Caki2 (cell line): ENCODE data around the gene SYT3. TPM values are rescaled to one million over a fixed set of nuclear protein-coding genes. Genes with fewer than 3 reads are reported as not detected.
"Not testable (repeated sequence)": the region's sequence is repeated elsewhere in the genome, so short reads cannot be mapped to it uniquely, and the experiment has no call there.

Experiments used
- DNase-seq: peaks from one replicate; pipeline ENCODE4 v3.0.0-alpha.2; 2015; ENCODE audit warnings: low read depth
- in situ Hi-C: cut with HindIII; loops from 2 replicates; pipeline ENCODE4 v1.10.0; 2016; ENCODE audit warnings: low sequenced_read_pairs, low pct_unique_long_range_greater_than_20kb, mixed read lengths
- total RNA-seq: library from RNA; depleted of rRNA; stranded (reverse); fragments of >200 nt; shearing (Covaris generic); gene quantifications from 2 replicates; pipeline ENCODE4 v1.2.3, GENCODE V29; 2014; ENCODE audit warnings: low replicate concordance

SYT3 gene
- total RNA-seq, 1 experiment from 2014 or later: 0.14 TPM

GRCh38 chr19:50618379-50618778 lies 21.3 kb downstream of the SYT3 start:
- DNase-seq, in situ Hi-C loops: not testable (repeated sequence)

GRCh38 chr19:50612504-50613404 lies 26.9 kb downstream of the SYT3 start:
- in situ Hi-C loops, DNase-seq: not testable (repeated sequence)

DNA sequence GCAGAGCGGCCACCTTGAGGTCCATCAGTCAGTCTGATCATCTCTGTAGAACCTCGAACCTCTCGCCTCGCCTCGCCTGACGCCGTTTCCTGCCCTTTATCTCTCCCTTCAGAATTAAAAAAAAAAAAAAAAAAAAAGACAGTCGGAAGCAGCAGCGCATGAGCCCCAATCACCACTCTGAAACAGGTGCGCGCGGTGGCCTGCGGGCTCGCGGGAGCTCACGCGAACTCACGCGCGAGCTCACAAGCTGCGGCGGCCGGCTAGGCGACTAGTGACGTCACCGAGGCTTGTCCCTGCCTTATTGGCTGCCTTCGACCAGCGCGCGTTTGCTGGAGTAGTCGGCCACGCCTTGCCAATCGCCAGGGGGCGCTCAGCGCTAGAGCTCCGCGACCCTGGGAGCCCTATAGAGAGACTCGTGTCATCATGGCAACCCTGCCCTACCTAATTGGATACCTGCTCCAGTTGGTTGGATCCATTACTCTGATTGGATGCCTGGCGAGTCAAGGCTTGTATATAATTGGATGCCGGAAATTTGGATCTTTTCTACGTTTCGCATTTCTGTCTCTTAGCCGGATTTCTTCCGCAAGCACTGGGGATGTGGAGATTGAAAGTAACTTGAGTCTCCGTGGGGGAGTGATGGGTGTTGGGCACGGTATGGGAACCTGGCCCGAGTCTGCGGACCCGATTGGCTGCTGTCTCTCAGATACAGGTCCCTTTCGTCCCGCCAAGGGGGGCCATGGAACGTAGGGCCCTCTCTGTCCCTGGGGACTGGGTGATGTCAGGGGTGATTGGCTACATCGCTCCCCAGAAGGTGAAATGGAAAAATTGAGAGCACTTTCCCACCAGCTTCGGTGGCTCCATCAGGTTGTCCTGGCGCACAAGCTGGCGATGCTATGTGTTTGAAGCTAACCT lies 31.6 kb downstream of the SYT3 start:
- no peak for DNase-seq
- in situ Hi-C loops: no loop called here

- no peak for DNase-seq
- in situ Hi-C loops: no loop called here
Measured at GRCh38 chr19:50607388-50607787, 32.3 kb downstream of the SYT3 start.

GRCh38 chr19:50606059-50606836 lies 33.4 kb downstream of the SYT3 start:
- DNase-seq, in situ Hi-C loops: not testable (repeated sequence)

DNA sequence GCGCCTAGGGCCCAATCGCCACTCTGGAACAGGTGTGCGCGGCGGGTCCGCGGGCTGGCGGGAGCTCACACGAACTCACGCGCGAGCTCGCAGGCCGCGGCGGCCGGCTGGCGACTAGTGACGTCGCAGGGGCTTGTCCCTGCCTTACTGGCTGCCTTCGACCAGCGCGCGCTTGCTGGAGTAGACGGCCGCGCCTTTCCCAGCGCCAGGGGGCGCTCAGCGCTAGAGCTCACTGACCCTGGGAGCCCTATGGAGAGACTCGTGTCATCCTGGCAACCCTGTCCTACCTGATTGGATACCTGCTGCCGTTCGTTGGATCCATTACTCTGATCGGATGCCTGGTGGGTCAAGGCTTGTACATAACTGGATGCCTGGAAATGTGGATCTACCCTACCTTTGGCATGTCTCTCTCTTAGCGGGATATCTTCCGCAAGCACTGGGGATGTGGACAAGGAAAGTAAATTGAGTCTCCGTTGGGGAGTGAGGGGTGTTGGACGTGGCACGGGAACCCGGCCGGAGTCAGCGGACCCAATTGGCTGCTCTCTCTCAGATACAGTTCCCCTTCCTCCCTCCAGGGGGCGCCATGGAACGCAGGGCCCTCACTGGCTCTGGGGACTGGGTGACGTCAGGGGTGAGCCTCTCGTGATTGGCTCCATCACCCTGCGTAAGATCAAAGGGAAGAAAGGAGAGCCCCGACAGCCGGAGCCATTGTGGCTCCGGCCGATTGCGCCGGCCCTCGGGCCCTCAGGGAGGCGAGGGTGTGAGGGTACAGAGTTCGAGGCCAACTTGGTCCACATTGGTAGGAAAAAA lies 35.2 kb downstream of the SYT3 start:
- DNase-seq: peak; percentile 9
- in situ Hi-C loops: not testable (repeated sequence)

- no peak for DNase-seq
- in situ Hi-C loops: no loop called here
Measured at GRCh38 chr19:50602935-50603334, 36.7 kb downstream of the SYT3 start.

DNA sequence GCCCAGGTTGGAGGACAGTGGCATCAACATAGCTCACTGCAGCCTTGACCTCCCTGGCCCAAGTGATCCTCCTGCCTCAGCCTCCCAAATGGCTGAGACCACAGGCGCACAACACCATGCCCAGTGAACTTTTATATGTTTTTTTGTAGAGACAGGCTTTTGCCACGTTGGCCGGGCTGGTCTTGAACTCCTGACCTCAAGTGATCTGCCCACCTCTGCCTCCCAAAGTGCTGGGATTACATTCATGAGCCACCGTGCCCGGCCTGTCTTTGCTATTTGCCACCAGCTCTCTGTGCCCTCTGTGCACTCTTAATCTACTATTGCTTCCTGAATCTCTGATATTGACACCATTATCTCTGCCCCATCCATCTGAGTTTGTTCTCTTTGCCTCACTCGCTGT lies 37.2 kb downstream of the SYT3 start:
- DNase-seq: no peak
- in situ Hi-C loops: no loop called here

GRCh38 chr19:50602089-50602422 lies 37.6 kb downstream of the SYT3 start:
- in situ Hi-C loops: no loop called here
- DNase-seq: no peak

- in situ Hi-C loops: no loop called here
- no peak for DNase-seq
Measured at GRCh38 chr19:50601407-50602088, 38.1 kb downstream of the SYT3 start.

GRCh38 chr19:50599427-50599826 lies 40.3 kb downstream of the SYT3 start:
- in situ Hi-C loops: no loop called here

DNA sequence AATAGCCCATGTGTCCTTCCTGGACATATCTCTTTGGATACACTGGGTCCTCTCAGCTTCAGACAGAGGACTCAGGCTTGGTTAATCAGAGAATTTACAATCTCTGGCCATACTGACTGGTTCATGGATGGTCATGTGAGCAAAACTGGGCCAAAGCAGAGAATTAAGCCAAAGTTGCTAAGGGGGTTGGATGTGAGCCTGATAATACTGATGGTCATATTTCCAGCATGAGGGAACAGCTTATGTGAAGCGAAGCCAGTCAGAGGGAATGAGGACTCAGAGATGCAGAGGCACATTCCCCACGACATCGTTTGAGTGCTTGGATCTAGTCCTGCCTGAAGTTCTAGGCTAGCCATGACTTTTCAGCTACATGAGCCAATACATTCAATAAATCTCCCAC lies 49.5 kb downstream of the SYT3 start:
- DNase-seq: no peak
- in situ Hi-C loops: no loop called here

More at GRCh38 chr19:50599427-50599826, 40.3 kb downstream of the SYT3 start:
- no peak for DNase-seq

GRCh38 chr19:50581795-50582660 lies 57.7 kb downstream of the SYT3 start:
- in situ Hi-C loops, DNase-seq: not testable (repeated sequence)

DNA sequence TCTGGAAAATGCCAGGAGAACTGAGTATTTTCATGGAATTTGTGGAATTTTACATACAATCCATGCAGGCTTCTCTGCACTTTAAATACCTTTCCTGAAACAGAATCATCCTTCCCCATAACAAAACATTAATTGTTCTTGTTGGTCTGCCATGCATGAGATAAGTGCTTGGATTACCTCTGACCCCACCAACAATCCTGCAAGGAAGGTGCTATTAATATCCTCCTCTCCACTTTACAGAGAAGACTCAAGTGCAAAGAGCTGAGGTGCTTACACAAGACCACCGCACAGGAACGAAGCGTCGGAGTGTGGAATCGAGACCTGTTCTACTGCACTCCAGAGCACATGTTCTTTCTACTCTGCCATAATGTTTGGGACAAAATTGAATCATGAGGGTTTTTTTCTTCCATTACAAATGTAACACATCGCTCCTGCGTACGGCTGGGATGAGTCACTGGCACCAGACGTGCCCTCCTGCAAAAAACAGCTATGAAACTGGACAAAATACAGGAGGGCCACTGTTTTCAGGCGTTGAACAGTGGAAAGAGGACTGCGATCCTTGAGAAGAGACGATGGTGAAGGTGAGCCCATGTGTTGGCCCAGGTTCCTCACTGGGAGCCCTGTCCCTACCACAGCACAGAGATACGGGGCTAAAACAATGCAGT lies 58.6 kb downstream of the SYT3 start:
- in situ Hi-C loops: no loop called here
- DNase-seq: peak; percentile 93

- DNase-seq: no peak
- in situ Hi-C loops: no loop called here
Measured at GRCh38 chr19:50580240-50580639, 59.4 kb downstream of the SYT3 start.

GRCh38 chr19:50576769-50577168 lies 62.9 kb downstream of the SYT3 start:
- in situ Hi-C loops, DNase-seq: not testable (repeated sequence)
